Measurements from ENCODE around the gene IL16. TPM values are rescaled to one million over a fixed set of nuclear protein-coding genes. Genes with fewer than 3 reads are reported as not detected.

Gene IL16
- polyA plus RNA-seq, 1 donor from 2014 or later: not detected

DNA sequence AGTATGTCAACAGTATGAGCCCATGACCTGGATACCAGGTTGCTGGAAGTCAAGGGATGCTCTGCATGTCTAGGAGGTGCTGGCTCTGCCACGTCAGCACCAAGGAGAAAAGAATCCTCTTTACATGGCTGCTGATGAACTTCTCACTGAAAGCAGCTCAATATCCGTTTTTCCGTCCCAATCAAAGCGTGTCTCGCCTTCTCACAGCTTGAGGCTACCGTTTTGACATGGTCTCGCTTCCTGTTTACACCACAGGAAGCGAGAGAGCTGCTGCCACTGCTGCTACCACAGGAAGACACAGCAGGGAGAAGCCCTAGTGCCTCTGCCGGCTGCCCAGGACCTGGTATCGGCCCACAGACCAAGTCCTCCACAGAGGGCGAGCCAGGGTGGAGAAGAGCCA lies 100.0 kb downstream of the IL16 start:
- H3K27ac ChIP-seq (ENCODE audit: low read length): no peak overlapping the region
- H3K4me2 ChIP-seq (ENCODE audit: low read length): no peak overlapping the region
- no peaks in the 10 kb centered on the region for H3K79me2 ChIP-seq (replicated peaks; ENCODE audit: insufficient read depth, low read length)
- TF ChIP-seq TAF1 (IDR thresholded peaks at IDR 0.05; ENCODE audit: low read depth): no peak
- no peak for TF ChIP-seq EP300 (conservative IDR thresholded peaks at IDR 0.05; ENCODE audit: poor library complexity, severe bottlenecking)
- no peak for TF ChIP-seq SMC3 (conservative IDR thresholded peaks at IDR 0.05; ENCODE audit: poor library complexity)
- TF ChIP-seq MXI1 (conservative IDR thresholded peaks at IDR 0.05; ENCODE audit: poor library complexity, severe bottlenecking): no peak
- no peak for TF ChIP-seq POLR2AphosphoS5 (IDR thresholded peaks at IDR 0.05)
- no peak for TF ChIP-seq EZH2 (IDR thresholded peaks at IDR 0.05; ENCODE audit: borderline replicate concordance, insufficient read depth, low read length, poor library complexity, severe bottlenecking)
- TF ChIP-seq, protein P1, sequence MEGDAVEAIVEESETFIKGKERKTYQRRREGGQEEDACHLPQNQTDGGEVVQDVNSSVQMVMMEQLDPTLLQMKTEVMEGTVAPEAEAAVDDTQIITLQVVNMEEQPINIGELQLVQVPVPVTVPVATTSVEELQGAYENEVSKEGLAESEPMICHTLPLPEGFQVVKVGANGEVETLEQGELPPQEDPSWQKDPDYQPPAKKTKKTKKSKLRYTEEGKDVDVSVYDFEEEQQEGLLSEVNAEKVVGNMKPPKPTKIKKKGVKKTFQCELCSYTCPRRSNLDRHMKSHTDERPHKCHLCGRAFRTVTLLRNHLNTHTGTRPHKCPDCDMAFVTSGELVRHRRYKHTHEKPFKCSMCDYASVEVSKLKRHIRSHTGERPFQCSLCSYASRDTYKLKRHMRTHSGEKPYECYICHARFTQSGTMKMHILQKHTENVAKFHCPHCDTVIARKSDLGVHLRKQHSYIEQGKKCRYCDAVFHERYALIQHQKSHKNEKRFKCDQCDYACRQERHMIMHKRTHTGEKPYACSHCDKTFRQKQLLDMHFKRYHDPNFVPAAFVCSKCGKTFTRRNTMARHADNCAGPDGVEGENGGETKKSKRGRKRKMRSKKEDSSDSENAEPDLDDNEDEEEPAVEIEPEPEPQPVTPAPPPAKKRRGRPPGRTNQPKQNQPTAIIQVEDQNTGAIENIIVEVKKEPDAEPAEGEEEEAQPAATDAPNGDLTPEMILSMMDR (IDR thresholded peaks at IDR 0.05; ENCODE audit: poor library complexity, severe bottlenecking): no peak
- TF ChIP-seq RAD21 (conservative IDR thresholded peaks at IDR 0.05): no peak
- TF ChIP-seq, protein P2, sequence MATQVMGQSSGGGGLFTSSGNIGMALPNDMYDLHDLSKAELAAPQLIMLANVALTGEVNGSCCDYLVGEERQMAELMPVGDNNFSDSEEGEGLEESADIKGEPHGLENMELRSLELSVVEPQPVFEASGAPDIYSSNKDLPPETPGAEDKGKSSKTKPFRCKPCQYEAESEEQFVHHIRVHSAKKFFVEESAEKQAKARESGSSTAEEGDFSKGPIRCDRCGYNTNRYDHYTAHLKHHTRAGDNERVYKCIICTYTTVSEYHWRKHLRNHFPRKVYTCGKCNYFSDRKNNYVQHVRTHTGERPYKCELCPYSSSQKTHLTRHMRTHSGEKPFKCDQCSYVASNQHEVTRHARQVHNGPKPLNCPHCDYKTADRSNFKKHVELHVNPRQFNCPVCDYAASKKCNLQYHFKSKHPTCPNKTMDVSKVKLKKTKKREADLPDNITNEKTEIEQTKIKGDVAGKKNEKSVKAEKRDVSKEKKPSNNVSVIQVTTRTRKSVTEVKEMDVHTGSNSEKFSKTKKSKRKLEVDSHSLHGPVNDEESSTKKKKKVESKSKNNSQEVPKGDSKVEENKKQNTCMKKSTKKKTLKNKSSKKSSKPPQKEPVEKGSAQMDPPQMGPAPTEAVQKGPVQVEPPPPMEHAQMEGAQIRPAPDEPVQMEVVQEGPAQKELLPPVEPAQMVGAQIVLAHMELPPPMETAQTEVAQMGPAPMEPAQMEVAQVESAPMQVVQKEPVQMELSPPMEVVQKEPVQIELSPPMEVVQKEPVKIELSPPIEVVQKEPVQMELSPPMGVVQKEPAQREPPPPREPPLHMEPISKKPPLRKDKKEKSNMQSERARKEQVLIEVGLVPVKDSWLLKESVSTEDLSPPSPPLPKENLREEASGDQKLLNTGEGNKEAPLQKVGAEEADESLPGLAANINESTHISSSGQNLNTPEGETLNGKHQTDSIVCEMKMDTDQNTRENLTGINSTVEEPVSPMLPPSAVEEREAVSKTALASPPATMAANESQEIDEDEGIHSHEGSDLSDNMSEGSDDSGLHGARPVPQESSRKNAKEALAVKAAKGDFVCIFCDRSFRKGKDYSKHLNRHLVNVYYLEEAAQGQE (IDR thresholded peaks at IDR 0.05; ENCODE audit: borderline replicate concordance): no peak
- H3F3A ChIP-seq (ENCODE audit: insufficient read depth, low read length, poor library complexity, severe bottlenecking): no peaks in the 10 kb centered on the region
- H3K9me3 ChIP-seq (ENCODE audit: low read length): no peaks in the 10 kb centered on the region
- no peak overlapping the region for H3K4me3 ChIP-seq (ENCODE audit: low read length)
- no peaks in the 10 kb centered on the region for H3K27me3 ChIP-seq (ENCODE audit: insufficient read depth, low read depth, low read length)
- H4K20me1 ChIP-seq (ENCODE audit: insufficient read depth): no peaks in the 10 kb centered on the region
- H3K9me2 ChIP-seq (ENCODE audit: insufficient read depth, low read length): no peaks in the 10 kb centered on the region
- no peak overlapping the region for H2AFZ ChIP-seq (ENCODE audit: low read depth, low read length)
- no peak overlapping the region for H3K9ac ChIP-seq (ENCODE audit: low read length)
- no peaks in the 10 kb centered on the region for H3K36me3 ChIP-seq (ENCODE audit: insufficient read depth, low read length)

DNA sequence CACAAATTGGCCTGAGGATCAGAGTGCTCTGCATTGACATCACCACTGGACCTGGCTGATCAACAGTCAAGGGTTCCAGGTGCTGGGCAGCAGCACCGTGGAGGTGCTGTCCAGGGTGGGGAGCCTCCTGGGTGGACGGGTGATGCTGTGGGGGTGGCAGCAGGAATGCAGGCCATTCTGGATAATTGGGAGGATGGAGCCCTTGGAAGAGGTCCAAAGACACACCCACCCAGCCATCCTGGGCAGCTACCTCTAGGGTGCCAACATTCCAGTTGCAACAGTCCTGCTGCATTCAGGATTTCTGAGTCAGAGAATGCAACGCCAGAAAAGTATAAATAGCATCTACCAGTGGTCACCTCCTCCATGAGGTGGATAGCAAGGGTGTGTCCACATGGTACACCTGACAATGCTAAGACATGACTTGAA lies 100.5 kb downstream of the IL16 start:
- Histone ChIP-seq H3F3A (ENCODE audit: insufficient read depth, low read length, poor library complexity, severe bottlenecking) (no peaks in the 10 kb centered on the region), H3K4me3 (ENCODE audit: low read length) (no peak overlapping the region), H3K27ac (ENCODE audit: low read length) (no peak overlapping the region), H3K9ac (ENCODE audit: low read length) (no peak overlapping the region), H3K9me2 (ENCODE audit: insufficient read depth, low read length) (no peaks in the 10 kb centered on the region), H3K79me2 (replicated peaks; ENCODE audit: insufficient read depth, low read length) (no peaks in the 10 kb centered on the region), H3K27me3 (ENCODE audit: insufficient read depth, low read depth, low read length) (no peaks in the 10 kb centered on the region), H4K20me1 (ENCODE audit: insufficient read depth) (no peaks in the 10 kb centered on the region), H3K4me2 (ENCODE audit: low read length) (no peak overlapping the region), H2AFZ (ENCODE audit: low read depth, low read length) (no peak overlapping the region), H3K36me3 (ENCODE audit: insufficient read depth, low read length) (no peaks in the 10 kb centered on the region), H3K9me3 (ENCODE audit: low read length) (no peaks in the 10 kb centered on the region)
- TF ChIP-seq, protein P1 (IDR thresholded peaks at IDR 0.05; ENCODE audit: poor library complexity, severe bottlenecking): no peak
- TF ChIP-seq EP300 (conservative IDR thresholded peaks at IDR 0.05; ENCODE audit: poor library complexity, severe bottlenecking) (no peak), EZH2 (IDR thresholded peaks at IDR 0.05; ENCODE audit: borderline replicate concordance, insufficient read depth, low read length, poor library complexity, severe bottlenecking) (no peak), RAD21 (conservative IDR thresholded peaks at IDR 0.05) (no peak)

Measured in neural cell (in vitro differentiated cells).